ENCODE measurements around the gene YEATS2.

The YEATS2 gene

DNA sequence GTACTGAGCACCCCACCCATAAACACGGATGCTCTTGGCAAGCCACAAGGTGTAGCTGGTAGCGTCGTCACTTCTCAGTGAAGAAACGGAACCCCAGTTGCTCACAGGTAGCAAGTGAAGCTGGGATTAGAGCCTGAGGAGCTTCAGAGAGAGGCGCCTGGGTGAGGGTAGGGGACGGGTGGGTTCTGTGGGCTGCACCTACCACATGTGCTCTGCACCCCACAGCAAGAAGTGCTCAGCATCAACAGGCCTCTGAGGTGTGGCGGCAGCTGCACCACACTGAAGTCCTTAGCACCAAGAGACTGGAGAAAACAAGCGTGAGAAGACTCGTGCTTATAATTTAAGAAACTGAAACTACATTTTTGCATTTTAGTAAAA, 118.0 kb downstream of the YEATS2 start:
- no peak for DNase-seq

DNA sequence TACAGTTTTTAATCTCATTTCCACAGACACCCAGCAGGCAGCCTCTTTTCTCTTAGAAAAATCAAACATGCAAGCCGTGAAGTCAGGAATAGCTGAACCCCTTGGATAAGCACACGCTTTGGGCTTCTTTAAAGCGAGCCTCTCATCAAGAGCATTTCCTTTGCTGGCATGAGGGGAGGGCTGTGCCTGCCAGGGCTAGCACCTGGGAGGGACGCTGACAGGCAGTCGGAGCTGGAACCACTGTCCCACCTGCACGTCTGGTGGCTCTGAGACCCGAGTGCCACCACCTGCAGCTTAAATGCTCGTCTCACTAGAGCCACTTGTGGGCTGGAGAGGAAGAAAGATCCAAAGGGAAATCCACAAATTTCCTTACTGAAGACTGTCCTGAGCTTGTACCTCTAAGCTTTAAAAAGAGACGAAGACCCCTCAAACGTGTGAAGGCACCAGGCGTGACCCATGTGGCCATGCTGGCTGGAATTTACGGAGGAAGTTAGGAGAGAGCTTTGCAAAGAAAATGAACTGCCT, 118.4 kb downstream of the YEATS2 start:
- DNase-seq, result peak; percentile 53

DNA sequence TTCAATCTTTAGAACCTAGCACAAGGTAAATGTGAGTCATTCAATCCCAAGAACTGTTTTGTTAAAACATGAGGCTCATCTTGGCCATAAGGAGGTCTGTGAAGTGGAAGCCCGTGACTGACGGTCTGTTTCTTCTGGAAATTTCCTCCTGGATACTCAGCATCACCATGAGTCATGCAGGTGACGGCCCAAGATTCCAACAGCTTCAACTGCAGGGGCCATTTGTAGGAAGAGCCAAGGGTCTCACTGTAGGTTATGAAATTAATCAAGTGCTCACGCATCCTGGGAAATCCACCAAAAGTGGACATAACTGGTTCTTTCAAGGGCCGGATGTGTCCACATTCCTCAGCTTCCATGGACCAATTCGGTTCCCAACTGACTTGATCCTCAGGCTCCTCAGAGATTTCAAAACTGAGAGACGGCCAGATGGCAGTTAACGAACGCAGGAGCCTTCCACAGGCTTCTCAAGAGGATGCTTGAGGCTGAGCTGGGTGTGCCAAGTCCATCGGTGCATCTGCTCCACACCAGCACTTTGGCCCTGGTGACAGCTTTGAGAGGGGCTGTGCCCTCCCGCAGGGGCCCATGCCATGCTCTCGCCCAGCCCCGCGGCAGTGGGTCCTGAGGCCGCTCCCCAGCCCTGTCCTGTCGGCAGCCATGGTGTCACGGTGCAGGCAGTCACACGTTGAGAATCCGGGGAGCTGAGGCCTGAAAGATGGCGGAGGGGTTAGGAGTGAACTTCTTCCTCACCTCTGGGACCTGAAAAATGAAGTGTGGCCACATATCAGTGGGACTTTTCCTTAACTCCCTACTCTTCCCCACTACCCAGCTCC, 119.3 kb downstream of the YEATS2 start:
- no peak for DNase-seq

DNA sequence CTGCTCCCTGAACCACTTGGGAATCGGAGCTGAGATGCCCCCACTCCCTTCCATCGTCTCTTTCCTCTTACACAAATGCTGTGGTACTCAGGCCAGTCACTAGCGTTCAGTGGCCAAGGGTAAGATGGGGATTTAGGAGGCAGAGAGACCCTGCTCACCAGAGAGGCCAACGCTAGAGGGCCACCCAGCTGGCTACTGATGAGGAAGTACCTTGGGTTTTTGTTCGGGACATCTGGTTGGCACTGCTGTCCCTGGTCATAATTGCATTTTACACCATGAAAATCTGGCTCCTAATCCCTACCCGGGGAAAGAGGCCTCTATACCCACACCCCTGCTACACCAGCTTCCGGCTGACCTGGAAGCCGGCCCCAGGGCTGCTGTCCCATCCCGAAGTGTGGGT, 120.0 kb downstream of the YEATS2 start:
- DNase-seq, result no peak

DNA sequence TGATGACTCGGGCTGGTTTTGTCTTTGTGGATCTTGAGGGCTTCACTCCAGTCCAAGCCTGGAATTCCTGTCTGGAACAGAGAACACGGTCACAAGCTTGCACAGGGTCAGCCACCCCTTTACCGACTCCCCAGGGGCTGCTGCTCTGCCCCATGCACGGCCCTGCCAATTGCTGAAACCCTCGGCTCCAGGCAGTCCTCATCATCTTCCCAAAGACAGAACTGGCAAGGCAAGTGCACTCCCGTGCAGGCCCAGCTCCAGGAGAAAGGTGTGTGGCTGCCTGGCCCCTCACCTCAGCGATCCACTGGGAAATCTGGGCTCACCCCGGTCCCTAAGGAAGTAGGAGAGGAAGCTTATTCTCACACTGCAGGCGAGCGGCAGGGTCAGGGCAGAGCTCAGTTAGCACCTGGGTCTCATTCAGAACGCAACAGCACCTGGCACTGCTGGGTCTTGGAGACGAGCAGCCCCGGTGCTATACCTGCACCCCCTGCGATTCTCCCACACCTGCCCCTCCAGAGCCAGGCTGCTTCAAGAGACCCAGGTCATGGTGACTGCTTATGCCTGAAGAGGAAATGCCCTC, 120.5 kb downstream of the YEATS2 start:
- DNase-seq, result no peak

DNA sequence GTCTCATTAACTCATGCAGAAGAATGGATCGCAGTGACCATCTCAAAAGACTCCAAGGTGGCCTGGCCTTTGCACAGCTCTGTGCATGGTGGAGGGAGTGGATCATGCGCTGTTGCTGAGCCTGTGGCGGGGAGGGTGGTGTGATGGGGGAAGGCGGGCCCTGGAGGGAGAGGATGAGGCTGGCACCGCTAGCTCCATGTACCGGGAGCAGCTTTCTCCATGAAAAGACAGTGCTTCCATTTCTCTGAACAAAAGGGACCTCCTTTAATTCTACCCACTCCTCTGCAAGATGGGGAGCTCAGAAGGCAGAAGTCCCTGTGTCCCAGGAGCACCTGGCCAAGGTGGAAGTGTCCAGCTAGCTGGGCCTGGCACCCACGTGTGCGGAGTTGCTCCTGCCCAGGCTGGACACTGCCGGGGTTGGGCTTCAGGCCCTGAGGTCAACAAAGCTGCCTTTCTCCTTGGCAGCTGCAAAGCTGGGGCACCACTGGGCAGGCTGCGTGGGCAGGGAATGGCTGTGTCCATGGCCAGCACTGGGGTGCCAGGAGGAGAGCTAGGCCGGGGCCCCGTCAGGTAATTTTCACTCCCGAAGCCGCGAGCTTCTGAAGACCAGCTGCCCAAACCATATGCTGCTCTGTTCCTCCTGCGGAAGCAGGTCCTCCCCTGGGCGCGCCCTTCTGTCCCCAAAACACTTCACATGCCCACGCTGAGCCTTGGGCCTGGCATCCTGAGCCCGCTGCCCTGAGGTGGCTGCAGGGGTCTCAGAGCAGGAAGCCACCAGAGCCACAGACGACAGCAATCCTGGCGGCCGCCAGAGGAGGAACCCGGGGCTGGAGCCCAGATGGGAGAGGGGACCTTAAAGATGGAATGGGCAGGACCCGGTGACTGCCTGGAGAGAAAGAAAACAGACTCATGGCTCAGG, 121.4 kb downstream of the YEATS2 start:
- DNase-seq, result no peak

DNA sequence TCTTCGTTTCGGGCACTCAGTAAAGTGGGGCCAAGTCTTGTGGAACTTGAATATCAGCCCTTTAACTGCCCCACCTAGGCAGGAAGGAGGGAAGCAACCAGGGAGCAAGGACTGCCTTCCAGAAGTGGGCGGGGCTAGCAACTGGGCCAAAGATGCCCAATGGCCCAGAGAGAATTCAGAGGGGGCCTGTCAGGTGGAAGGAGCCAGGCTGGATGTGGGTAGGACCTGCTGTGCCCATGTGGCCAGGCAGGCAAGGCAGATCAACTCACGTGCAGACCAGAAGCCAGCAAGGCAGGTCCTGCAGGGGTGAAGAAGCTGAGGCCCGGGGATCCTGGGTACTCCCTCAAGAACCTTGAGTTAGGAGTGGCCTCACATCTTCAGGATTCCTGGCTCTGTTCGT, 122.2 kb downstream of the YEATS2 start:
- DNase-seq, result no peak

DNA sequence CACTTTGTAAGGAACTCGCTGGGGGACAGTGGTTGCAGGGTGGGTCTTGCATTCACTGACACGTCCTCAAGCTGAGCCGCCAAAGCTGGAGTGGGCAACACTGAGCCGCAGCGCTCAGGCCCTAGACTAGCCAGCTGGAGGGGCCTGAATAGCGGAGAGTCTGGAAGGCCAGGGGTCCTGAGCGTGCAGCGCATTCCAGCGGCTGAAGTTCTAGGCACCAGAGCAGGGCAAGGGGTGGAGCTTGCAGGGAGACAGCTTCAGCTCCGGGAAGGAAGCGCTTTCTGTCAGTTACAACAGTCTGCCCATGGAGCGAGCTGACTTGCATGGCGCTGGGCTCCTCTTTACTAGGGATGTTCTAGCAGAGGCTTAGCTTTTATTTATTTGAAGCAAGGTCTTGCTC, 125.0 kb downstream of the YEATS2 start:
- DNase-seq, result no peak

DNA sequence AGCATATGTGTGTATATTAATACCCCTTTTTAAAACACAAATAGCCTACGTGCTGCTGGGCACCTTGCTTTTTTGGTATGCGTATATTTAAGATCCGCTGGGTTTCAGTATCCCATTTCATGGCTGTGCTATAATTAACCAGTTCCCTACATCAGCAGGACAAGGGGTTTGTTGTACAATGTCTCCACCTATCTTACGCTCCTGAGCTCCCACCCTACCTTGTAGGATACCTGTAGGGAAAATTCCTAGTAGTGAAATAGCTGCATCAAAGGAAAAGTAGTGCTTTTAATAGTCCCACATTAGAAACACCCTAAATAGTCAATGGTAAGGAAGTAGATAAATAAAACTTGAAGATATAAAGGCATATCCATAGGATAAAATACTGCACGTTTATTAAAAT, 126.4 kb downstream of the YEATS2 start:
- peak; percentile 62 for DNase-seq

DNA sequence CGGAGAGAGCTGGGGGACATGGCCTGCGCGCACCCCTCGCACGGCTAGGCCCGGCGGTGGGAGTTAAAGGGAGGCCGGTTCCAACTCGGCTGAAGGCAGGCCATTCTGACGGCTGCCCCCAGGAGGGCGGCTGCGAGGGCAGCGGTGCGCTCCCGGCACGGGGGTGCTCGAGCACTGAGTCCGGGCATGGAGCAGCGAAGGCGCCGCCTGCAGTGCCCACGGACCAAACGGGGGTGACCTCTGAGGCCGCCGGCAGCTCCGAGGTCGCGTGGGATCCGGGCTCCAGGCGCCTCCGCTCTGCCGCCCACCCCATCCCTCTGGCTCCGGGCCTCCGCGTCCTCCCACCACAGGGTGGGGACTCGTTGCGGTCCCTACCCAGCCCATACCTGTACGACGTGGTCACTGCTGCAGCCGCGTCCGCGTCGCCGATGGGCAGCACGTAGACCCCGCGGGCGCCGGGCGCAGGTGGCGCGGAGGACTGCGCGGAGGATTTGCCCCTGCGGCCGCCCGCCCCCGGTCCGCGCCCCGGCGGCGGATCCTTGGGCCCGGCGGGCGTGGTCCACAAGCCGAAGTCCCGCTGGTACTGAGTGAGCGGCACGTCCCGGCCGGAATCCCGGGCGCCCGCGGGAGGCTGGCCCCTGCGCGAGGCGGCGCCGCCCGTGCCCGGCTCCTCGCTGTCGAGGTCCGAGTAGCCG, 127.3 kb downstream of the YEATS2 start:
- DNase-seq, result no peak

DNA sequence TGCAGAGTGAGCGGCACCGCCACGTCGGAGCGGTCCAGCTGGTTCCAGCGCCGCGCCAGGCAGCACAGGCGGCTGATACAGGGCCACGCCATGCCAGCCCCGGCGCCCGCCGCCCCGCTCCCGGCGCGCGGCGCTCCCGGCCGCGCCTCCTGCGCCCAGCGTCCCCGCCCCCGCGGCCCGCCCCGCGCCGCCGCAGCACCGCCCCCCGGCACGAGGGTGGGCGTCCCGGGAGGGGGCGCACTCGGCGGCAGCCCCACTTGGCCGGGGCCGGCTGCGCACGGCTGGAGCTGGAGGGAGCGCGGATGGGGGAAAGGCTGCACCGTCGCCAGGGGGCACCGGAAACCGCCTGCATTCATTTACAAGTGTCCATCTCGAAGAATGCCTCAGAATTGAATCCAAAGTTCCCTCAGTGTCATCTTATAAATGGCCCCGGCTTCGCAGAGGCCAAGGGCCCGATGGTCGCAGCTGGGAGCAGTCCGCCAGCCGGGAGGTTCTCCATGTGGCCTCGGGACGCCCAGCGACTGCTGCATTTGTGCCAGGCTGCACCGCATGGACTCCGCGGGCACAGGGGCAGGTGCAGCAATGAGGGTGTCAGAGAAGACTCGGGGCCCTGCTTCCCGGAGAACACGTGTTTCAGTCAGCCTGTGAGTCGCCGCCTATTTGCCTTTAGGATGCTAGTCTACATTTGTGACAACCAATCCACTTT, 128.0 kb downstream of the YEATS2 start, which contains the start of gene MAP6D1:
MAP6D1 (minus strand) TSS at position 122 of the 706 bp plus-strand sequence; CDS start at position 92, 30 bp downstream.
- DNase-seq, result peak; percentile 71

DNA sequence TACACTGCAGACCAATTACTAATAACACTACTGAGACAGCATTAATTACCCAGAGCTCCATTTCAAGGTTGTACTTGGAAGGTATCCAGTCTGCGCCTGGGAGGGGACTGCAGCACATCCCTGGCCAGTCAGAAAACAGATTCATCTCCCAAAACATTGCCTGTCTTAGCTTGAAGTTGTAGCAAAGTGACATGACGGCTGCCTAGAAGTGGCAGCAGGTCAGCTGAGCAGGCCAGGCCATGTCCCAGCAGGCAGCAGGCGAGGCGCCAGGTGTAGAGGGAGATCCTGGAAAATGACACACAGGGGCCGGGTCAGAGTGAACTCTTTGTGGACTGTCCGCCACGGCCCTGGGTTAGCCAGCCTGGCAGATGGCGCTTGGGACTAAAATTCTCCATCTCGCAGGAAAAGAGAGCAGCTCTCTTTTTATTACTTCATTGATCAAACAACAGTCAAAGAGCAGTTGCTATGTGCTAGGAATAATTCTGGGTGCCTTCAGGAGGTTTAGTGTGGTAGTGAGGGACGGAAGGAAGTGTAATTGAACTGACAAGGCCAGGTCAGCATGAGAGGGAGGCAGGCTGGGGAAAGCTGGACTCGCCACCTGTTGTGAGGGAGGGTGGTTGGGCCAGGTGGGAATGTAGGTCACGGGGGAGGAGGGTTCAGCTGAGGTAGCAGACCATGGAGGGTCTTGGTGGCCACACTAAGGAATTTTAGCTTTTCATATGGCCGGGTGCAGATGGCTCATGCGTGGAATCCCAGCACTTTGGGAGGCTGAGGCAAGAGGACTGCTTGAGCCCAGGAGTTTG, 129.1 kb downstream of the YEATS2 start:
- DNase-seq, result no peak

DNA sequence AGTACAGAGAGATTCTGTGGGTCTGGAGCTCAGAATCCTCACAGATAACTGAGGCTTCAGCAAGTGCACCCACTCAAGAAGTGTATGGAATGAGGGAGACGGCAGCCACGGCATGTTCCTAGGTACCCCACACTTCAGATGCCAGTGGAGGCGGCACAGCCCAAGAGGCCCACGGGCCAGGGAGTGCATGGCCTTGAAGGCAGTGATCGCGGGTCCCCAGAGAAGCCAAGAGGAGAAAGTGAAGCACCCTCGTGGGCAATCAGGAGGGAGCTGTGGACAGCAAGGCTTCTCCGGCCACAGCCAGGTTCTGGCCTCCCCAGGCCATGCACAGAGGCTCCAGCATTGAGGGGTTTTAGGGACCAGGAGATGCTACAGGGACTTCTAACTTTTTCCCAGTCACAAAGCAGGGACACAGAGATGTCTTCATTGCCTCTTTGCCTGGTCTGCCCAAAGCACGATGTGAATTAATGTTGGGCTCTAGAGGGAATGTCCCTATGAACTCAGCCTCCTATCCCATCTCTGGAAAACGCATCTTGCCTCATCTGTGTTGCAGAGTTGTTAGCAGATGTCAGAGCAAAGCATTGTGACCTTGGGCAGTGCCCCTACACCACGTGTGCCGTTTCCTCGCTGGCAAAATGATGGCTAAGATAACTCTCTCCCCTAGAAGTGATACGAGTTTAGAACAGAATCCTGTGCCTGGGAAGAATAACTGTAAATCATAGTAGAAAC, 130.4 kb downstream of the YEATS2 start:
- no peak for DNase-seq

DNA sequence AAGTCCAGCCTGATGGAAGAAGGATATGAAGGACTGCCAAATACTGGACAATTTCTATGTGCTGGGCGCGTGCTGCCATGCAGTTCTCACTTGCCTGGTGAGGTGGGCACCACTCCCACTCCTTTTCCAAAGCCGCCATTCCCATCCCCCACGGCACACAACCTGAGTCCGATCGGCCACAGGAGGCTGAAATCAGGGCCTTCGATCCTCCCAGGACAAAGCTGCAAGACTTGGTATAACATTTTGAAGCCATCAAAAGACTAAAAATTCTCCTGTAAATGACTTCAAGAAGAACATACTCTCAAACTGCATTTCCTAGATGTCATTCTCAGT, 130.9 kb downstream of the YEATS2 start:
- DNase-seq, result no peak

DNA sequence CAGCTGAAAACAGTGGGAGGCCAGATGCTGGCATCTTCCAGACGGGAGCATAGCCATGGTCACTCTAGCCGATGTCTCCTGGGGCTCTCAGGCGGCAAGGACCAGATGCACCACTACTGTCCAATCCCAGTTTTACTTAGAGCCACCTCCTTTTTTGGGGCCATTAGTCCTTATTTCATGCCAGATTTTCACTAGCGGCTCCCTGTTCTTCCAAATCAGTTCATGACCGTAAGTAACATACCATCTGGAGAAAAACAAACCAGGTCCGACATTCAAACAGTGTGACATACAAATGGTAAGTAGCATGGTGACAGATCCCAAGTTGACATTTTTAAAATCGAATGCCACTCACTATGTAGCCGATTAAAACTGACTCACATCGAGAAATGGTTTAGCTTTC, 131.9 kb downstream of the YEATS2 start:
- DNase-seq, result no peak

DNA sequence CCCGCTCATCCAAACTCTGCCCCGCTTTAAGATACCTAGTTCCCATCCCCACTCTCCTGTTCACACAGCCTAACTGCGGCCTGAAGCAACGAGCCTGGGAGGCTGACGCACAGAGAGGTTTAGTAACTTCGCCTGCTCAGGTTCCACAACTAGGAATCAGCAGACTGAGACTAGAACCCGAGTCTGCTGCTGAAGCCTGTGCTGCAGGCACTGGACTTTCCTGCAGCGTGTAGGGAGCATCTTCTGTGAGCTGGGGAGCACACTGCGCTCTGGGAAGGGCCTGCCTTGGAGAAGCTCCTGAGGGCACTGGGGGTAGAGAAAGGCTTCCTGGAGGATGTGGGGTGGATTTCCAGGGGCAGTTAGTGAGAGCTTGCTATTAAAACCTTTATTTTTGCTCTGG, 132.6 kb downstream of the YEATS2 start:
- no peak for DNase-seq

DNA sequence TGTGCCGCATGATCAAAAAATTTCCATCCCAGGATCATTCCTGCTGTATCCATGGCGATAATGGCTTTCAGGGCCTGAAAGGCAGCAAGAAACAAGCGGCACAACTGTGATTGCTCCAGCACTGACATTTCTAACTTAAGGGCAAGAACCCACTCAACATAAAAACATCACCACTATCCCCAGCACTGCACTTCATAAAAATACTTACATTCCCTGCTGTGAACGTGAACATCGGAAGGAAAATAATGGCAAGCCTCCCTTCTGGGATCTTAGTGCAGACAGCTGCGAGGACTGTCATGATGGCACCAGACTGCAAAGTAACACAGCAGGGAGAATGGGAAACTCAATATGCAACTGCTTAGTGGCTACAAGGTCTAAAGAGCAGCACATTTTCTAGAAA, 135.9 kb downstream of the YEATS2 start:
- DNase-seq, result no peak

DNA sequence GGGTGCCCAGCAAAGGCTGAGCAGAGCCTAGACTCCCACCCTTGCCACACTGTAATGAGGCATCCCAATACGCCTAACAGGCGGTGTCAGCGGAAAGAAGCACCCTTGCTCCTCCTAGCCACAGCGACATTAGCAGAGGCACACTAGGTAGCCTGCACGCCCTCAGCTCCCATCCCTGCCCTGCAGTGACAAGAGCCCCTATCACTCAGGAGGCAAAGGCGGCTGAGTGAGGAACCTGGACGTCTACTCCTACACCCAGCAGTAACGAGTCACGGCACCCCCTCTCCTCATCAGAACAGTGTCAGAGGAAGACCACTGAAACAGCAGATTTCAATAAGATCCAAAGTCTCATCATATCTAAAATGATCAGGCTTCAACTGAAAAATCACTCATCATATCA, 139.8 kb downstream of the YEATS2 start:
- no peak for DNase-seq

DNA sequence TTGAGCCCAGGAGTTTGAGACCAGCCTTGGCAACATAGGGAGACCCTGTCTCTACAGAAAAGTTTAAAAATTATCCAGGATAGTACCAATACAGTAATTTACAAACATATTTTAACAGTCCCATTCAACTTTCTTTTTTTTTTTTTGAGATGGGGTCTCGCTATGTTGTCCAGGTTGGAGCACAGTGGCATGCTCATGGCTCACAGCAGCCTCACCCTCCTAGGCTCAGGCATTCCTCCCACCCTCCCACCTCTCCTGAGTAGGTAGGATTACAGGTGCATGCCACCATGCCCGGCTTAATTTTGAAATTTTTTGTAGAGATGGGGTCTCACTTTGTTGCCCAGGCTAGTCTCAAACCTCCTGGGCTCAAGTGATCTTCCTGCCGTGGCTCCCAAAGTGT, 140.3 kb downstream of the YEATS2 start:
- no peak for DNase-seq

DNA sequence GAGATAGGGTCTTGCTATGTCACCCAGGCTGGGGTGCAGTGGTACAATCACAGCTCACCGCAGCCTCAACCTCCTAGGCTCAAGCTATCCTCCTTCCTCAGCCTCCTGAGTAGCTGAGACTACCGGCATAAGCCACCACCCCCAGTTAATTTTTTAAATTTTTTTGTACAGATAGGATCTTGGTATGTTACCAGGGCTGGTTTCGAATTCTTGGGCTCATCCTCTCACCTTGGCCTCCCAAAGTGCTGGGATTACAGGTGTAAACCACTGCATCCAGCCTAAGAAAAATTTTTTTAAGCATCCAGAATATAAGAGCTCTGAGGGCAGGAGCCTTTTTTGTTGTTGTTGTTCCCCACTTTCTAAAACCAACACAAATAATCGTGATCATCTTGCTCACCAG, 142.2 kb downstream of the YEATS2 start:
- DNase-seq, result no peak

DNA sequence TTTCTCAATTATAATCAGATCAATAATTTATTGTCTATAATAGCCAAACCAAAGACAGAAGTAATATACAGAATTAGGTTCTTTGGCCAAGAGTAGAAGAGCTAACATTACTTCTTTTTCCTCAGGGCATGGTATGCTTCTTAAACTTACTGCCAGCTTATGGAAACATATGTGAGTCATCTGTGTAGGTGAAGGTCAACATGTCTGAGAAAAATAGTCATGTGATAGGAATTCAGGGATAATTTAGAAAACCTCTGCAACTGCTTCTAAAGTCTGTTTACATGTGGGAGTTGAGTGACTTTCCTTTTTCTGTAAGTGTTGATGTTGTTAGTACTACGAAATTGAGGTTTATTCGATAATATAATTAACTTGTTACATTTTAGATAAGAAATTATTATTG, 147.0 kb downstream of the YEATS2 start:
- no peak for DNase-seq

Data from DMS79 (cell line).